HFF-Myc (cell line): ENCODE data around the gene ARHGAP19.
A peak's percentile ranks its signal among the peaks of the same experiment; 100 is the strongest.

Experiments
- DNase-seq: peaks from one replicate; pipeline ENCODE4 v3.0.0-alpha.2; 2011; ENCODE audit warnings: low read depth; ENCODE audit errors: extremely low read depth
- H3K4me3 ChIP-seq: replicated peaks from 2 replicates; pipeline ENCODE4 v1.5.1; 2011; ENCODE audit warnings: low read depth, mild to moderate bottlenecking, control low read depth, low read length
- CTCF ChIP-seq: IDR thresholded peaks from 2 replicates; pipeline ENCODE4 v1.5.1; 2012; ENCODE audit warnings: mild to moderate bottlenecking, low read depth, low read length, control low read depth; ENCODE audit errors: missing control alignments

ARHGAP19 gene

GRCh38 chr10:97292097-97292861 is at the start of gene ARHGAP19:
Gene ARHGAP19, minus strand, starts transcription at chr10:97292637. Its CDS starts 10 bp downstream, at chr10:97292627.
- no peak for TF ChIP-seq CTCF
- DNase-seq, result peak; percentile 98
- H3K4me3 ChIP-seq, result peak within 1 kb of the TSS; percentile 53

- no peak for TF ChIP-seq CTCF
- no peak overlapping the region for H3K4me3 ChIP-seq
- no peak for DNase-seq
These were observed 49.0 kb upstream of the ARHGAP19 start for GRCh38 chr10:97341416-97341815.

- no peak overlapping the region for H3K4me3 ChIP-seq
- no peak for DNase-seq
- TF ChIP-seq CTCF, result no peak
These were observed 45.6 kb upstream of the ARHGAP19 start for GRCh38 chr10:97338041-97338440.

GRCh38 chr10:97336942-97337831 is 44.8 kb upstream of the ARHGAP19 start:
- H3K4me3 ChIP-seq, result no peak overlapping the region
- no peak for TF ChIP-seq CTCF
- no peak for DNase-seq

GRCh38 chr10:97336446-97336845 is 44.0 kb upstream of the ARHGAP19 start:
- DNase-seq, result no peak
- H3K4me3 ChIP-seq, result no peak overlapping the region
- no peak for TF ChIP-seq CTCF

GRCh38 chr10:97336006-97336405 is 43.6 kb upstream of the ARHGAP19 start:
- no peak overlapping the region for H3K4me3 ChIP-seq
- no peak for TF ChIP-seq CTCF
- no peak for DNase-seq
